Fibroblast of the conjunctiva (primary cell): ENCODE results near the gene EIF4B.

ENCODE experiments used
- DNase-seq: peaks from one replicate; pipeline ENCODE4 v3.0.0-alpha.2; 2010; ENCODE audit warnings: low read depth

Gene EIF4B

GRCh38 chr12:53068811-53069585 lies 62.7 kb downstream of the EIF4B start:
- no peak for DNase-seq

GRCh38 chr12:53069621-53070410 lies 63.6 kb downstream of the EIF4B start:
- no peak for DNase-seq

- DNase-seq = no peak
Observed at GRCh38 chr12:53070877-53071492, 64.7 kb downstream of the EIF4B start.

GRCh38 chr12:53071591-53072551 lies 65.6 kb downstream of the EIF4B start:
- DNase-seq = peak; percentile 79

GRCh38 chr12:53073881-53074280 lies 67.6 kb downstream of the EIF4B start:
- no peak for DNase-seq

DNA sequence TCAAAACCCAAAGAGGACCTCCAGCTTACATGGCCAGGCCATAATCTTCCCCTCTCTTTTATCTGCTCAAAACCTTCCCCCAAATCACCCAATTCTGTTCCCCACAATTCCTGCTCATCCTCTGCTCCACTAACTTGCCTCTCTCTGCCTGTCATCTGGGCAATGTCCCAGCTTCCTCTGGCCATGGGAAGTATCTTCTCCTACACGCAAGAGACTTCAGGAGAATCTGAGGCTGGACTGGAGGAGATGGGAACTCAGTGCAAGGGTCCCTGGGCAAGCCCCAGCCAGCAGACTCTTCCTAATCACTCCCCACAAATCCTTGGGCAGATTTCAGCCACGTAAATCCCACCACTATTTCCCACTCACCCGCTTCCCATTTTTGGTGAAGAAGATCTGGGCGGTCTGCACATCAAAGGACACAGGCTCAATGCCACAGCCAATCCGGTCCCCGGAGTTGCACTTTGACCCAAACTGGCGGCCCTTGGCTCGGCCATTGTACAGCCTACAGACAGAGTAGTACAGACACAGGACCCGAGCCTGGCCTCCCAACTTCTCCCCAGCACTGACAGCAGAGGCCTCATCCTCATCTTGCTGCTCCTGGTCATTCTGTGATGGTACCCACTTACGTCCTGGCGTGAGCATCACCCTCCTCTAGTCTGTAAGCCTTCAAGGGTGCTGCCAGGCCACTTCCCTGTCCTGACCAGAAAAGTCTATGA lies 68.2 kb downstream of the EIF4B start:
- no peak for DNase-seq

- no peak for DNase-seq
Observed at GRCh38 chr12:53074999-53075370, 68.7 kb downstream of the EIF4B start.

GRCh38 chr12:53076461-53076860 lies 70.2 kb downstream of the EIF4B start:
- no peak for DNase-seq

DNA sequence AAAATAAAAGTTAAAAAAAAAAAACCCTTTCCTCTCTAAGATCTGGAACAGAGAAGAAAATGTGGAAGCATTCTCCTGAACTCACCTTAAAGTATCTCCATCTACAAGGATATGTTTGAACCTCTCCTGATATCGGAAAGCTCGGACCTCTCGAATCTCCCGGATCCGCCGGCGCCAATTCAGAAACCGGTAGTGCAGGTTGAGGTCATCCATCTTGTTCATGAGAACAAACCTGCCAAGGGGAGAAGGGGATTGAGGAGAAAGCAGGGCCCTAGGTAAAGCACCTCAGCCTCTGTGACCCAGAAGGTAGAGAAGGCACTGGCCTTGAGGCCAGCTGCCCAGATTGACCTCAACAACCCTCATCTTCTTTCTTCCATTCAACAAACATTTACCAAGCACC lies 70.8 kb downstream of the EIF4B start:
- no peak for DNase-seq

GRCh38 chr12:53078425-53079225 lies 72.4 kb downstream of the EIF4B start:
- DNase-seq = no peak

- DNase-seq = peak; percentile 94
Observed at GRCh38 chr12:53079226-53080117, 73.2 kb downstream of the EIF4B start, which contains the start of gene SPRYD3. Gene SPRYD3 (minus strand): TSS chr12:53079390. CDS start chr12:53079333, 57 bp downstream.

- DNase-seq = no peak
Observed at GRCh38 chr12:53082637-53083175, 76.5 kb downstream of the EIF4B start.

GRCh38 chr12:53086361-53086760 lies 80.1 kb downstream of the EIF4B start:
- no peak for DNase-seq

GRCh38 chr12:53090105-53090504 lies 83.8 kb downstream of the EIF4B start:
- no peak for DNase-seq

GRCh38 chr12:53090554-53090953 lies 84.3 kb downstream of the EIF4B start:
- DNase-seq = no peak

- DNase-seq = no peak
Observed at GRCh38 chr12:53091756-53092155, 85.5 kb downstream of the EIF4B start.
